ENCODE data around the gene SMC6. TPM values are rescaled to one million over a fixed set of nuclear protein-coding genes. Genes with fewer than 3 reads are reported as not detected.
A peak's percentile ranks its signal among the peaks of the same experiment; 100 is the strongest.

SMC6 gene
- total RNA-seq, 2 experiments from 2014 or later, result 21.4 to 22.7 TPM

- intact Hi-C loops (cut with micrococcal nuclease), result loop anchor here (10.0 kb wide), 1 partner anchor 1587 kb away; no protein-coding TSS in a partner anchor
- Mint-ChIP-seq H3K9me3 (no peaks in the 10 kb centered on the region), H3K4me1 (ENCODE audit: low read depth) (peaks cover 5% of the 10 kb centered on the region), H3K4me3 (no peak overlapping the region), H3K27ac (no peak overlapping the region), H3K36me3 (peaks cover 11% of the 10 kb centered on the region), H3K27me3 (no peaks in the 10 kb centered on the region)
- ChIA-PET CTCF (no interaction called here), POLR2A (no interaction called here)
- DNase-seq, result no peak
Measured at GRCh38 chr2:17758118-17758517, 4.5 kb upstream of the SMC6 start.

- CTCF ChIA-PET, result no interaction called here
- DNase-seq, result no peak
- Mint-ChIP-seq H3K27ac (no peak overlapping the region), H3K27me3 (no peaks in the 10 kb centered on the region), H3K9me3 (no peaks in the 10 kb centered on the region), H3K4me1 (ENCODE audit: low read depth) (peaks cover 12% of the 10 kb centered on the region), H3K36me3 (peaks cover 10% of the 10 kb centered on the region), H3K4me3 (no peak overlapping the region)
- intact Hi-C loops (cut with micrococcal nuclease), result loop anchor here (10.0 kb wide), 1 partner anchor 1587 kb away; no protein-coding TSS in a partner anchor
- POLR2A ChIA-PET, result no interaction called here
Measured at GRCh38 chr2:17757321-17757720, 3.7 kb upstream of the SMC6 start.

DNA sequence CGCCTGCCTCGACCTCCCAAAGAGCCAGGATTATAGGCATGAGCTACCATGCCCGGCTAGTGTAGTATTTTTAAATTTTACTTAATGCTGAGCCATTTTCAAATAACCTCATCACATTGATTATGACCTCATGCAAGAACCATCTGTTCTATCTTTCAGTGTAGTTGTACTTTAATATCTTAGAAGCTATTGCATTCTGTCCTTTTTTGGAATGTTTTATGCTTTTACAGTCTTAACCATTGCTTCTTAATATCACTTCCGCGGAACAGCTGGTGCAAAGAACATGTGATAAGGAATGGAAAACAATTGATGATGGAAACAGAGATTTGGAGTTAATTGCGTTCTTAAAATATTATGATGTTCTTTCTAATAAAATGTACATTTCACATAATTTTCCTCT is 3.1 kb upstream of the SMC6 start:
- Mint-ChIP-seq H3K27ac (no peak overlapping the region), H3K36me3 (peaks cover 9% of the 10 kb centered on the region), H3K4me1 (ENCODE audit: low read depth) (peaks cover 18% of the 10 kb centered on the region), H3K4me3 (no peak overlapping the region), H3K9me3 (no peaks in the 10 kb centered on the region), H3K27me3 (no peaks in the 10 kb centered on the region)
- DNase-seq, result no peak
- POLR2A ChIA-PET, result no interaction called here
- CTCF ChIA-PET, result no interaction called here
- intact Hi-C loops (cut with micrococcal nuclease), result loop anchor here (10.0 kb wide), 1 partner anchor 1588 kb away; no protein-coding TSS in a partner anchor

- Mint-ChIP-seq H3K27me3 (no peaks in the 10 kb centered on the region), H3K9me3 (no peaks in the 10 kb centered on the region), H3K36me3 (peaks cover 2% of the 10 kb centered on the region), H3K27ac (peak overlapping the region; percentile 97), H3K4me1 (ENCODE audit: low read depth) (peaks cover 25% of the 10 kb centered on the region), H3K4me3 (peak overlapping the region; percentile 83)
- DNase-seq, result no peak
- ChIA-PET POLR2A (no interaction called here), CTCF (no interaction called here)
- intact Hi-C loops (cut with micrococcal nuclease), result loop anchor here (5.0 to 10.0 kb wide), 3 partner anchors 83 to 1590 kb away; no protein-coding TSS in a partner anchor
Measured at GRCh38 chr2:17754773-17755425, 1.3 kb upstream of the SMC6 start.

GRCh38 chr2:17752892-17753802 is 463 bp downstream of the SMC6 start:
- Mint-ChIP-seq H3K36me3 (peaks cover 2% of the 10 kb centered on the region), H3K4me3 (peak overlapping the region; percentile 83), H3K27ac (peak overlapping the region; percentile 97), H3K9me3 (no peaks in the 10 kb centered on the region), H3K4me1 (ENCODE audit: low read depth) (peaks cover 27% of the 10 kb centered on the region), H3K27me3 (no peaks in the 10 kb centered on the region)
- CTCF ChIA-PET, result interaction anchor here (0.6 kb wide), 1 partner anchor 92 kb away, joined by 4 read pairs; no protein-coding TSS in a partner anchor
- DNase-seq, result peak; percentile 49
- intact Hi-C loops (cut with micrococcal nuclease), result loop anchor here (2.0 to 10.0 kb wide), 5 partner anchors 30 to 1592 kb away; partner anchors contain the start of gene RDH14
- POLR2A ChIA-PET, result interaction anchor here (0.7 kb wide), 1 partner anchor 36 kb away, joined by 3 read pairs; no protein-coding TSS in a partner anchor

DNA sequence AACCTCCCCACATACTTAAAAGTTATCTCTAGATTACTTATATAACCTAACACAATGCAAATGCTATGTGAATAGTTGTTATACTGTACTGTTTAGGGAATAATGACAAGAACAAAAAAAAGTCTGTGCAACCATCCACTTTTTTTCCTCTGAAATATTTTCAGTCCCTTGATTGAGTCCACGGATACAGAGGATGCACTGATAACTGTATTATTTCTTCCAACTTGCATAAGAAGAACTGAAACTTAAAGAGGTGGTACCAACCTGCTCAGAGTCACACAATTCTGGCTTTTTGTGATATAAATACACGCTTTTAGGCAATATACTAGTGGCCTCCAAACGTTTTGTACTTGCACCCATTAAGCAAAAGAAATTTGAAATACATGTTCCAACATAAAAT is 1.4 kb downstream of the SMC6 start:
- Mint-ChIP-seq H3K27me3 (no peaks in the 10 kb centered on the region), H3K27ac (no peak overlapping the region), H3K4me3 (peak overlapping the region; percentile 83), H3K9me3 (no peaks in the 10 kb centered on the region), H3K36me3 (peaks cover 2% of the 10 kb centered on the region), H3K4me1 (ENCODE audit: low read depth) (peaks cover 24% of the 10 kb centered on the region)
- POLR2A ChIA-PET, result no interaction called here
- DNase-seq, result no peak
- CTCF ChIA-PET, result interaction anchor here (0.9 kb wide), 1 partner anchor 32 kb away, joined by 4 read pairs; no protein-coding TSS in a partner anchor
- intact Hi-C loops (cut with micrococcal nuclease), result loop anchor here (2.0 to 10.0 kb wide), 5 partner anchors 29 to 1593 kb away; partner anchors contain the start of gene RDH14

DNA sequence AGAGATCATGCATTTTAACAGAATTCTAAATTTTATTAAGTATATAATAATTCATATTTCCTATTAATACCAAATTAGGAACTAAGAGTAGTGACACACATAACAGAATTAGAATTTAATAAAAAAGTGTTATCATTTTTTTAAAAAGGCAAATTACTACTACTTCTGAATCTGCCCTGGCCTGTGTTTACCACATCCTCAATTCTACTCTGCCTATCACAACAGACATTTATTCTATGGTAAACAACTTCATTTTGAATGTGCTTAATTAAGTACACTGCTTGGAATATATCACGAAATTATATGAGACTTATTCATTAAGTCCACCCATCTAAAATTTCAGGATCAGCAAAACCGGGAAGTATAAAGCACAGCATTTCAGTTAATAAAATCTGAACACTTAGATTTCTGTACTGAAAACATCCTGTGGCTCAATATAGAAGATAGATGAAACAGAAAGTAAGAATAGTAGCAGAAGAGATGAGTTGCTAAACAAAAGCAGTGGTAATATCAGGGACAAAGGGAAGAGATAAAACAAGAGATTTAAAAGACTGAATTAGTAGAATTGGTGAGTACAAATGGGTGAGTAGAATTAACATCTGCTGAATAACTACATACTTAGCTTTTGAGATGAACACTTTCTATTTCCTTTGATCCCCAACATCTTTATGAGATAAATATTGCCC is 3.7 kb downstream of the SMC6 start:
- no peak overlapping the region for H3K4me3 Mint-ChIP-seq
- H3K4me1 Mint-ChIP-seq (ENCODE audit: low read depth), result peaks cover 21% of the 10 kb centered on the region
- no peak overlapping the region for H3K27ac Mint-ChIP-seq
- POLR2A ChIA-PET, result no interaction called here
- H3K27me3 Mint-ChIP-seq, result no peaks in the 10 kb centered on the region
- intact Hi-C loops (cut with micrococcal nuclease), result loop anchor here (5.0 to 10.0 kb wide), 3 partner anchors 78 to 1595 kb away; no protein-coding TSS in a partner anchor
- H3K36me3 Mint-ChIP-seq, result peaks cover 5% of the 10 kb centered on the region
- no peak for DNase-seq
- CTCF ChIA-PET, result interaction anchor here (0.7 to 1.1 kb wide), 2 partner anchors 20 to 104 kb away, joined by 3 read pairs; no protein-coding TSS in a partner anchor
- no peaks in the 10 kb centered on the region for H3K9me3 Mint-ChIP-seq

GRCh38 chr2:17748745-17749144 is 4.9 kb downstream of the SMC6 start:
- POLR2A ChIA-PET, result no interaction called here
- H3K4me1 Mint-ChIP-seq (ENCODE audit: low read depth), result peaks cover 21% of the 10 kb centered on the region
- peaks cover 9% of the 10 kb centered on the region for H3K36me3 Mint-ChIP-seq
- H3K4me3 Mint-ChIP-seq, result no peak overlapping the region
- no peak overlapping the region for H3K27ac Mint-ChIP-seq
- H3K27me3 Mint-ChIP-seq, result no peaks in the 10 kb centered on the region
- intact Hi-C loops (cut with micrococcal nuclease), result no loop called here
- CTCF ChIA-PET, result interaction anchor here (1.7 kb wide), 1 partner anchor 77 kb away, joined by 5 read pairs; no protein-coding TSS in a partner anchor
- no peak for DNase-seq
- no peaks in the 10 kb centered on the region for H3K9me3 Mint-ChIP-seq

DNA sequence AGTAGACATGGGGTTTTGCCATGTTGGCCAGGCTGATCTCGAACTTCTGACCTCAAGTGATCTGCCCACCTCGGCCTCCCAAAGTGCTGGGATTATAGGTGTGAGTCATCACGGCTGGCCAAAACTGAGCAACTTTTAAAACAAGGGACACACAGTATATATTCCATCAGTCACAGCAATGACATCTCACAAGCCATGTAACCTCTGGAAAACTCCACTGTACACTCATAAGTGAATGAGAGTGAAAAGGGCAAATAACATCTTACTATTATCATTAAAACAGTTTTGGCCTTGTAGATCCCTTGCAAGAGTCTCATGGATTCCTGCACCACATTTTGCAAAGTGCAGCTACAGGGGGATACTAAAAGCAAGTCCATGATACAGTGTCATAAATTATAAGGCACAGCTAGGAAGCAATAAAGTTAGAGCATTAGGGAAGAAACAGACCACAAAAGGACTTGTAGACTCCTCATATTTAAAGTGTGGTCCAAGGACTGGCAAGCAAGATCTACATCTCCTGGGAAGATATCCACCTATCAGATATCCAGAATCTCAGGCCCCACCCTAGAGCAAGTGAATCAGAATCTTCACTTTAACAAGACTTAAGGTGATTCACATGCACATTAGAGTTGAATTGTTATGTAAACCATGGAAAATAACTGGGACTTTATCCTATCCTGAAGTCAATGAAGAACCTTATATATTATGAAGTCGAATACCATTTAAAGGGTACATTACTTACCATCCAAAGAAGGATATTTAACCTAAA is 5.7 kb downstream of the SMC6 start:
- POLR2A ChIA-PET, result no interaction called here
- intact Hi-C loops (cut with micrococcal nuclease), result no loop called here
- Mint-ChIP-seq H3K27me3 (no peaks in the 10 kb centered on the region), H3K4me1 (ENCODE audit: low read depth) (peaks cover 20% of the 10 kb centered on the region), H3K27ac (no peak overlapping the region), H3K9me3 (no peaks in the 10 kb centered on the region), H3K36me3 (peaks cover 9% of the 10 kb centered on the region), H3K4me3 (no peak overlapping the region)
- CTCF ChIA-PET, result interaction anchor here (1.7 kb wide), 1 partner anchor 76 kb away, joined by 5 read pairs; no protein-coding TSS in a partner anchor
- no peak for DNase-seq

GRCh38 chr2:17740203-17740602 is 13.4 kb downstream of the SMC6 start:
- Mint-ChIP-seq H3K36me3 (peaks cover 47% of the 10 kb centered on the region), H3K4me1 (ENCODE audit: low read depth) (no peaks in the 10 kb centered on the region), H3K9me3 (no peaks in the 10 kb centered on the region), H3K4me3 (no peak overlapping the region), H3K27me3 (no peaks in the 10 kb centered on the region), H3K27ac (no peak overlapping the region)
- CTCF ChIA-PET, result interaction anchor here (0.6 kb wide), 1 partner anchor 20 kb away, joined by 4 read pairs; no protein-coding TSS in a partner anchor
- POLR2A ChIA-PET, result no interaction called here
- intact Hi-C loops (cut with micrococcal nuclease), result no loop called here
- DNase-seq, result no peak

GRCh38 chr2:17736989-17737388 is 16.6 kb downstream of the SMC6 start:
- H3K4me3 Mint-ChIP-seq, result no peak overlapping the region
- H3K9me3 Mint-ChIP-seq, result no peaks in the 10 kb centered on the region
- H3K27me3 Mint-ChIP-seq, result no peaks in the 10 kb centered on the region
- H3K4me1 Mint-ChIP-seq (ENCODE audit: low read depth), result no peaks in the 10 kb centered on the region
- no peak for DNase-seq
- POLR2A ChIA-PET, result no interaction called here
- CTCF ChIA-PET, result no interaction called here
- intact Hi-C loops (cut with micrococcal nuclease), result no loop called here
- H3K27ac Mint-ChIP-seq, result no peak overlapping the region
- peaks cover 45% of the 10 kb centered on the region for H3K36me3 Mint-ChIP-seq
